SK-N-SH (cell line): ENCODE results near the gene TNFRSF1A. TPM values are rescaled to one million over a fixed set of nuclear protein-coding genes. Genes with fewer than 3 reads are reported as not detected.

Experiments used
- CTCF ChIA-PET: fragments of 300-600, 350-600 bp; formaldehyde crosslinking; extraction: SDS; loops from one replicate; lab custom pipeline; 2021; lab: Yijun Ruan, JAX
- POLR2A ChIA-PET: fragments of 350-600 bp; sonication (Branson Sonifier 250); formaldehyde crosslinking; extraction: SDS; loops from one replicate; lab custom pipeline; 2020; ENCODE audit warnings: antibody characterized with exemption, inconsistent platforms; lab: Yijun Ruan, JAX
- DNase-seq: peaks from one replicate; pipeline ENCODE4 v3.0.0; 2012
- H2AFZ ChIP-seq: fragments of 200-600 bp; sonication (generic); 2 replicates; pipeline ENCODE4 v1.8.1; 2016; ENCODE audit warnings: antibody characterized with exemption, mild to moderate bottlenecking, low read depth
- H3F3A ChIP-seq: fragments of 200-600 bp; sonication (generic); replicated peaks from 2 replicates; pipeline ENCODE3; 2016; ENCODE audit warnings: antibody characterized with exemption, mild to moderate bottlenecking; ENCODE audit not compliant: insufficient read depth
- H3K27ac ChIP-seq, 2 experiments: fragments of 200-500 bp in 1 of 2; fragments of 200-600 bp in 1 of 2; sonication (Bioruptor generic) in 1 of 2; sonication (generic), shearing (Covaris generic) in 1 of 2; 2 replicates each; pipeline versions ENCODE4 v1.5.1 to v1.6.1; 2014 to 2016; ENCODE audit warnings: low read depth in 2 of 2, inconsistent platforms in 1 of 2, low read length in 1 of 2, mild to moderate bottlenecking in 1 of 2, mixed read lengths in 1 of 2
- H3K27me3 ChIP-seq: fragments of 200-600 bp; sonication (generic), shearing (Covaris generic); 2 replicates; pipeline ENCODE4 v1.6.1; 2016; ENCODE audit warnings: mixed run types; ENCODE audit not compliant: insufficient read depth
- H3K36me3 ChIP-seq, 2 experiments: fragments of 200-500 bp in 1 of 2; fragments of 200-600 bp in 1 of 2; sonication (Bioruptor generic) in 1 of 2; sonication (generic) in 1 of 2; replicated peaks in 1 of 2; 2 replicates each; pipeline versions ENCODE3 to v1.5.1; 2014 to 2016; ENCODE audit warnings: low read length in 1 of 2, mild to moderate bottlenecking in 1 of 2; ENCODE audit not compliant: insufficient read depth in 2 of 2, control insufficient read depth in 1 of 2
- H3K4me1 ChIP-seq, 2 experiments: fragments of 200-500 bp in 1 of 2; fragments of 200-600 bp in 1 of 2; sonication (Bioruptor generic) in 1 of 2; sonication (generic), shearing (Covaris generic) in 1 of 2; 2 replicates each; pipeline versions ENCODE4 v1.5.1 to v1.6.1; 2014 to 2016; ENCODE audit warnings: low read depth in 1 of 2, low read length in 1 of 2, mixed run types in 1 of 2; ENCODE audit not compliant: insufficient read depth in 2 of 2, control insufficient read depth in 1 of 2
- H3K4me2 ChIP-seq: fragments of 200-600 bp; sonication (generic), shearing (Covaris generic); 2 replicates; pipeline ENCODE4 v1.6.1; 2017; ENCODE audit warnings: mixed run types
- H3K4me3 ChIP-seq, 2 experiments: fragments of 200-500 bp in 1 of 2; fragments of 200-600 bp in 1 of 2; sonication (Bioruptor generic) in 1 of 2; sonication (generic), shearing (Covaris generic) in 1 of 2; 2 replicates each; pipeline versions ENCODE4 v1.5.1 to v1.8.1; 2014 to 2016; ENCODE audit warnings: low read depth in 2 of 2, inconsistent platforms in 1 of 2, low read length in 1 of 2, mild to moderate bottlenecking in 1 of 2, mixed read lengths in 1 of 2, moderate library complexity in 1 of 2
- H3K79me2 ChIP-seq: fragments of 200-600 bp; sonication (generic); 2 replicates; pipeline ENCODE4 v1.8.1; 2017; ENCODE audit warnings: mild to moderate bottlenecking; ENCODE audit not compliant: insufficient read depth
- H3K9ac ChIP-seq: fragments of 200-600 bp; sonication (generic); 2 replicates; pipeline ENCODE4 v1.6.1; 2017; ENCODE audit warnings: mixed run types
- H3K9me2 ChIP-seq: fragments of 200-600 bp; sonication (generic); 2 replicates; pipeline ENCODE4 v1.6.1; 2017; ENCODE audit warnings: mixed run types
- H3K9me3 ChIP-seq: fragments of 200-600 bp; sonication (generic); 2 replicates; pipeline ENCODE4 v1.6.1; 2017; ENCODE audit warnings: mixed run types, mild to moderate bottlenecking, moderate library complexity
- H4K20me1 ChIP-seq: fragments of 200-600 bp; sonication (generic); 2 replicates; pipeline ENCODE4 v1.6.1; 2017; ENCODE audit warnings: mild to moderate bottlenecking, mixed run types; ENCODE audit not compliant: insufficient read depth
- GATA2 ChIP-seq: sonication (generic); formaldehyde crosslinking; IDR thresholded peaks from 2 replicates; pipeline ENCODE4 v1.5.0; 2020; ENCODE audit warnings: mild to moderate bottlenecking, missing genetic modification reagents
- JUND ChIP-seq: IDR thresholded peaks from 2 replicates; pipeline ENCODE4 v1.4.0; 2012
- MEF2A ChIP-seq: IDR thresholded peaks from 2 replicates; pipeline ENCODE4 v1.4.0; 2012; ENCODE audit warnings: low read depth, borderline replicate concordance
- NFIC ChIP-seq: IDR thresholded peaks from 2 replicates; pipeline ENCODE4 v1.4.0; 2012; ENCODE audit warnings: borderline replicate concordance
- POLR2AphosphoS5 ChIP-seq: IDR thresholded peaks from 2 replicates; pipeline ENCODE4 v1.6.1; 2012; ENCODE audit warnings: low read depth, low read length
- RFX5 ChIP-seq: IDR thresholded peaks from 2 replicates; pipeline ENCODE4 v1.6.1; 2012; ENCODE audit warnings: mild to moderate bottlenecking, improper control_type of control experiment, low read length
- SIN3A ChIP-seq: IDR thresholded peaks from 2 replicates; pipeline ENCODE4 v1.6.1; 2012; ENCODE audit warnings: low read depth, mild to moderate bottlenecking, low read length, moderate library complexity, borderline replicate concordance
- TAF1 ChIP-seq: IDR thresholded peaks from 2 replicates; pipeline ENCODE4 v1.6.1; 2012; ENCODE audit warnings: low read depth, mild to moderate bottlenecking, low read length, moderate library complexity, borderline replicate concordance
- TEAD4 ChIP-seq: IDR thresholded peaks from 2 replicates; pipeline ENCODE4 v1.4.0; 2012; ENCODE audit warnings: mild to moderate bottlenecking, borderline replicate concordance; ENCODE audit not compliant: insufficient read depth
- YY1 ChIP-seq: IDR thresholded peaks from 2 replicates; pipeline ENCODE4 v1.4.0; 2012; ENCODE audit warnings: low read depth, mild to moderate bottlenecking
- WGBS: methylation state at CpG from one replicate; pipeline ENCODE4 v1.1.6; 2017; ENCODE audit warnings: low lambda C conversion rate; 5-methylcytosine and 5-hydroxymethylcytosine counted together
- polyA plus RNA-seq, 3 experiments: library from polyadenylated mRNA; depleted of rRNA; stranded (reverse); fragments of >200 nt; gene quantifications; 2 replicates each; pipeline ENCODE4 v1.2.3, GENCODE V29; 2012
- TF ChIP-seq, protein P1 (sequence below): IDR thresholded peaks from 2 replicates; pipeline ENCODE4 v1.6.1; 2012; ENCODE audit warnings: mild to moderate bottlenecking, low read depth, low read length, moderate library complexity
- TF ChIP-seq, protein P2 (sequence below): fragments of 150-350 bp; IDR thresholded peaks from 2 replicates; pipeline ENCODE4 v1.6.1; 2017; ENCODE audit warnings: antibody characterized with exemption, low read length, low read depth, borderline replicate concordance
- TF ChIP-seq, protein P3 (sequence below): IDR thresholded peaks from 2 replicates; pipeline ENCODE4 v1.4.0; 2012; ENCODE audit warnings: low read depth, borderline replicate concordance

TNFRSF1A gene
- polyA plus RNA-seq, 1 of the 3 experiments (the other 2 are of a cell fraction): 92.9 TPM

DNA sequence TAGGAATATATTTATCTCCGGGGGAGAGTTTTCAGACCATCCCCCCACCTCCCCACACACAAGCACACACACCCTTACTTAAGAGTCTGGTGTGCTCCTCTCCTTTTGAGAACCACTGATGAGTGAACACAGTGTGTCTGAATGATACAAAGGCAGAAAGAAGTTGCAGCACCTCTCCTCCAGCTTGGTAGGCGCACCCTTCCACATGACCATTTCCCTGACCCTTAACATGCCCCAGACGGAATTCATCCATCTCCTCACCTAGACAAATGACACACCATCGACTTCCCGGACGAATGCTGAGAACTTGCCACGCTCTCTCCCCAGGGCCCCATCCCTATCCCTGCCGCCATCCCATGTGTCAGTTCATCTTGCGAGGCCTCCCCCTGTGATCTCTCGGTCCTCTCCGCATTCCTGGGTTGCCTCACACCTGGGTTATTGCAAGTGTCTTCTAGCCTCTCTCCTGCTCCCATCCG, 3.9 kb downstream of the TNFRSF1A start:
- 0 out of 4 replicates have a peak overlapping the region, but pooled peaks of 1 of the 2 experiments have one; percentile 10 for H3K4me3 ChIP-seq
- ChIA-PET CTCF (interaction anchor here (1.2 to 2.6 kb wide), 3 partner anchors 12 to 127 kb away, joined by 3 to 9 read pairs (median 4); no protein-coding TSS in a partner anchor), POLR2A (no interaction called here)
- H4K20me1 ChIP-seq: peaks cover 9% of the 10 kb centered on the region; the same call in 1 of the 2 replicates
- peaks cover 8 to 10% of the 10 kb centered on the region in 2 experiments for H3K36me3 ChIP-seq
- peaks cover 45% of the 10 kb centered on the region for H3F3A ChIP-seq
- H3K4me2 ChIP-seq: peak overlapping the region; percentile 88; the same call in 1 of the 2 replicates
- H3K9me3 ChIP-seq: no peaks in the 10 kb centered on the region
- H3K27ac ChIP-seq: peak overlapping the region; percentile 96 to 100
- H3K9ac ChIP-seq: no peak overlapping the region
- peaks cover 84% of the 10 kb centered on the region for H3K79me2 ChIP-seq
- 68% methylated on average over 12 of the region's 12 CpGs for WGBS
- no peak overlapping the region for H2AFZ ChIP-seq
- H3K27me3 ChIP-seq: no peaks in the 10 kb centered on the region
- H3K9me2 ChIP-seq: no peaks in the 10 kb centered on the region
- H3K4me1 ChIP-seq: peaks cover 57 to 66% of the 10 kb centered on the region in 2 experiments
- TF ChIP-seq TAF1 (no peak), POLR2AphosphoS5 (no peak), NFIC (no peak), RFX5 (no peak), TEAD4 (no peak), MEF2A (no peak), SIN3A (no peak), GATA2 (CRISPR knock-in tag) (no peak), YY1 (no peak), JUND (no peak)
- TF ChIP-seq, protein P1, sequence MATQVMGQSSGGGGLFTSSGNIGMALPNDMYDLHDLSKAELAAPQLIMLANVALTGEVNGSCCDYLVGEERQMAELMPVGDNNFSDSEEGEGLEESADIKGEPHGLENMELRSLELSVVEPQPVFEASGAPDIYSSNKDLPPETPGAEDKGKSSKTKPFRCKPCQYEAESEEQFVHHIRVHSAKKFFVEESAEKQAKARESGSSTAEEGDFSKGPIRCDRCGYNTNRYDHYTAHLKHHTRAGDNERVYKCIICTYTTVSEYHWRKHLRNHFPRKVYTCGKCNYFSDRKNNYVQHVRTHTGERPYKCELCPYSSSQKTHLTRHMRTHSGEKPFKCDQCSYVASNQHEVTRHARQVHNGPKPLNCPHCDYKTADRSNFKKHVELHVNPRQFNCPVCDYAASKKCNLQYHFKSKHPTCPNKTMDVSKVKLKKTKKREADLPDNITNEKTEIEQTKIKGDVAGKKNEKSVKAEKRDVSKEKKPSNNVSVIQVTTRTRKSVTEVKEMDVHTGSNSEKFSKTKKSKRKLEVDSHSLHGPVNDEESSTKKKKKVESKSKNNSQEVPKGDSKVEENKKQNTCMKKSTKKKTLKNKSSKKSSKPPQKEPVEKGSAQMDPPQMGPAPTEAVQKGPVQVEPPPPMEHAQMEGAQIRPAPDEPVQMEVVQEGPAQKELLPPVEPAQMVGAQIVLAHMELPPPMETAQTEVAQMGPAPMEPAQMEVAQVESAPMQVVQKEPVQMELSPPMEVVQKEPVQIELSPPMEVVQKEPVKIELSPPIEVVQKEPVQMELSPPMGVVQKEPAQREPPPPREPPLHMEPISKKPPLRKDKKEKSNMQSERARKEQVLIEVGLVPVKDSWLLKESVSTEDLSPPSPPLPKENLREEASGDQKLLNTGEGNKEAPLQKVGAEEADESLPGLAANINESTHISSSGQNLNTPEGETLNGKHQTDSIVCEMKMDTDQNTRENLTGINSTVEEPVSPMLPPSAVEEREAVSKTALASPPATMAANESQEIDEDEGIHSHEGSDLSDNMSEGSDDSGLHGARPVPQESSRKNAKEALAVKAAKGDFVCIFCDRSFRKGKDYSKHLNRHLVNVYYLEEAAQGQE: no peak
- TF ChIP-seq, protein P2, sequence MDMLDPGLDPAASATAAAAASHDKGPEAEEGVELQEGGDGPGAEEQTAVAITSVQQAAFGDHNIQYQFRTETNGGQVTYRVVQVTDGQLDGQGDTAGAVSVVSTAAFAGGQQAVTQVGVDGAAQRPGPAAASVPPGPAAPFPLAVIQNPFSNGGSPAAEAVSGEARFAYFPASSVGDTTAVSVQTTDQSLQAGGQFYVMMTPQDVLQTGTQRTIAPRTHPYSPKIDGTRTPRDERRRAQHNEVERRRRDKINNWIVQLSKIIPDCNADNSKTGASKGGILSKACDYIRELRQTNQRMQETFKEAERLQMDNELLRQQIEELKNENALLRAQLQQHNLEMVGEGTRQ: no peak
- TF ChIP-seq, protein P3, sequence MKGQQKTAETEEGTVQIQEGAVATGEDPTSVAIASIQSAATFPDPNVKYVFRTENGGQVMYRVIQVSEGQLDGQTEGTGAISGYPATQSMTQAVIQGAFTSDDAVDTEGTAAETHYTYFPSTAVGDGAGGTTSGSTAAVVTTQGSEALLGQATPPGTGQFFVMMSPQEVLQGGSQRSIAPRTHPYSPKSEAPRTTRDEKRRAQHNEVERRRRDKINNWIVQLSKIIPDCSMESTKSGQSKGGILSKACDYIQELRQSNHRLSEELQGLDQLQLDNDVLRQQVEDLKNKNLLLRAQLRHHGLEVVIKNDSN: no peak
- DNase-seq: no peak
